Ramos (cell line): Measurements from ENCODE around the gene FDX1.

Experiments used
- in situ Hi-C: fragments of 300-500 bp; cut with MboI; formaldehyde crosslinking; loops from one replicate; pipeline ENCODE4 v1.14.3; 2022; ENCODE audit warnings: low sequenced_read_pairs; ENCODE audit not compliant: unreplicated experiment

The FDX1 gene

DNA sequence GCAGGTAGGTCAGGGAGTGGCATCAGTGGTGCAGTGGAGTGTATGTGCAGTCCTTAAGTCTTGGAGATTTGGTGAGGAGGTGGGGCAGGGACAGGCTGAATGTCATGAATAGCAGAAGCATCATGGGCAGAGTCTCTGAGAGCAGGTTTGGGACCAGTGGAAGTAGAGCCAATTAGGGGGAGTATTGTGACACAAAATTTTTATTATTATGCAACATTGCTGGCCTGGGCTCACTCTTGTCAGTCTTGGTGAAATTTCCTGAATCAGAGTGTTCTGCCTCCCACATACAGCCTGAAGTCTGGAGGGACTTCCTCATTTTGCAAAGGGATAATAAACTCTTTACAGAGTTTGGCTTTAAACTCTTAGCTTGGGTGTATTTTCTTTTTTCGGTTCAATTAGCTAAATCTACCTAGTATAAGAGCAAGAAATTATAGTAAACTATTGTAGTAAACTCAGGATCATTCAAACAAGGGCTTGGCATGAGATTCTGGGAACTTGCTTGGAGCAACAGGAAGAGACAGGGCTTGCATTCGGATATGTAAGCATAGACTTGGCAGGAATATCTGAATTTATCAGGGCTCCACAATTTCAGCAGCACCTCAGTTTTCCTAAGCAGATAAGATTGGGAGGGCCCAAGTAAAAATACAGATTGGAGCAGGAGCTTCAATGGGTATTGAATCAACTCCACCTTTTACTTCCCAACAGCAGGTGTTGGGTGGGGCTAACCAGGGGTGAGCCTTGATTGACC lies 67.7 kb downstream of the FDX1 start:
- in situ Hi-C loops: no loop called here

DNA sequence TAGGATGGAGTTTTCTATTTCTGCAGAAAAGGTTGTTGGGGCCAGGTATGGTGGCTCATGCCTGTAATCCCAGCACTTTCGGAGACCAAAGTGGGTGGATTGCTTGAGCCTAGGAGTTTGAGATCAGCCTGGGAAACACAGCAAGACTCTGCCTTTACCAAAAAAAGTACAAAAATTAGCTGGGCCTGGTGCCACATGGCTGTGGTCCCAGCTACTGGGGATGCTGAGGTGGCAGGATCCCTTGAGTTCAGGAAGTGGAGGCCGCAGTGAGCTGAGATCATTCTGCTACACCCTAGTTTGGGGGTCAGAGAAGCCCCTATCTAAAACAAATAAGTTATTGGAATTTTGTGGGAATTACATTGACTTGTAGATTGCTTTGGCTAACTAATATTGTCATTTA lies 71.7 kb downstream of the FDX1 start:
- in situ Hi-C loops: no loop called here

DNA sequence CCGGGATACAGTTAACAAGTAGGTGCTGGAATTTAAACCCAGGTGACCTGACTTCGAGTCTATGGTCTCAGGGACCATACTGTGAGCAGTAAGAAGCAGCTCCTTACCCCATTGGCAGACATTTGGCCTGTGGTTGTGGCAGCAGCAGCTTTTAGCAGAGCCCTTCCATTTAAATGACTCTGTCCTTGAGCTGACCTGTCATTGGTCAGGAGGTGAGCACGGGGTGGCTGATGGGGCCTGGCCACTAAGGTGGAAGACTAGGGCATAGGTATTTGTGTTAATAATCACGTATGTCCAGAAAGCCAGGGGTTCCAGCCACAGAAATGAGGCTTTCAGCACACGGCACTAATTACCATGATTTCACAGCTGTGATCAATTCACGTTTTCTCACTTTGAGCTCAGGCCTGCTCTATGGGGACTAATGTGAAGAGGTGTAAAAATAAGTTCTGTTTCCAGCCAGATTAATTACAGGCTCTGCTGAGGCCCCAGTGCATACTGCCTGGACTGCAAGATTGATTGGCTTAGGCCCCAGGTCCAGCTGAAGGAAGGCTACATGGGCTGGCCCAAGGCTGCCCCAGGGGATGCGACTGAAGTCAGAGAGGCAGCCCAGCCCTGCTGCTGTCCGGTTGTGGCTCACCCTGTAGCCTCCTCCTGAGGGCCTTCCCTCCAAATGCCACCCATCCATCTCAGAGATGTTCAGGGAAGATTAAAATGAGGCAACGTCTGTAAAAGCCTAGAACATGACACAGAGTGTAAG lies 76.0 kb downstream of the FDX1 start:
- in situ Hi-C loops: no loop called here

DNA sequence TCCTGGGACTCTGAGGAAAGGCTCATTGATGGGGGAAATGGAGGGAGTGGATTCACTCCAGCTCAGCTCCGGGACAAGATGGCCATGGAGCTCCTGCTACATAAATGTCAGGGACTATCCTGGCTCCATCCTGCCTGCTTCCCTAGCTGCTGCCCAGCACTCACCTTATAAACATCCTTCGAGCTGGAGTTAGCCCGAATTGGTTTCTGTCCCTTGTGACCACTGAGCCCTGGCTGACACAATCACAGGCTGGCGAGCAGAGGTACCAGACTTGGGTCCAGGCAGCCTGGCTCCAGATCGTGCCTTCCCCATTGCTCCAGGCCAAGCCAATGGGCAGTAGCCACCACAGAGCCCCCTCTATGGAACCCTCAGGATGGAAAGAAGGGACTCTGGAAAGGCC lies 77.6 kb downstream of the FDX1 start:
- in situ Hi-C loops: no loop called here

DNA sequence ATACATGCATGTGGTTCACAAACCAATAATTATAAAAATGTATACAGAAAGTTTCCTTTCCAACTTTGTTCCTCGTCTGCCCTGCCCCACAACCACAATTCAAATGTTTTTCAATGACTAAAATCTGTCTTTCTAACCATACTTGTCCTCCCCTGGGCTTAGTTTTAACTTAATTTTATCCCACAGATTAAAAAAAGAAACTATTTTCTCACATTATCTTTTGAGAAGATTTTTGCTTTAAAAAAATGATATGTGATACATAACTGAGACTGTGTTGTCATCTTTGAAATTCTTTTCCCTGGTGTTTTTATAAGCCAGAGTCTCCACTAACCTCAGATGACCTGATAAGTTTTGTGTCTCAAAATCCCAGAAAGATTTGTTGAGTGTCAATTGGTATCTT lies 79.0 kb downstream of the FDX1 start:
- in situ Hi-C loops: no loop called here

DNA sequence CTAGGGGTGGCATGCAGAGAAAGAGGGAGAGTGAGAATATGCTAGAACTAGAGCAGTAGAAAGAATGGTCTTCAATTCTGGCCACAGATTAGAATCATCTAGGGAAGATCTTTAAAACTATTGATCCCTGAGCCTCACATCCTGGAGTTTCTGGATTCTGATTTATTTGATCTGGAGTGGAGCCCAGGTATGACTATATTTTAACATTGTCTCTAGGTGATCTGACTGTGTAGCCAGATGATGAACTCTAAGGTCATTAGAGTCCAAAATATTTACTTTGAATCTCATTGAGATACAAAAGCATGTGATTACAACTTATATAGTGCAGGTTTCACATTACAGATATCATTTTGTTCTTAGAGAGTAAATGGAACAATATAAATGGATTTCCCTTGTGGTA lies 79.7 kb downstream of the FDX1 start:
- in situ Hi-C loops: no loop called here

DNA sequence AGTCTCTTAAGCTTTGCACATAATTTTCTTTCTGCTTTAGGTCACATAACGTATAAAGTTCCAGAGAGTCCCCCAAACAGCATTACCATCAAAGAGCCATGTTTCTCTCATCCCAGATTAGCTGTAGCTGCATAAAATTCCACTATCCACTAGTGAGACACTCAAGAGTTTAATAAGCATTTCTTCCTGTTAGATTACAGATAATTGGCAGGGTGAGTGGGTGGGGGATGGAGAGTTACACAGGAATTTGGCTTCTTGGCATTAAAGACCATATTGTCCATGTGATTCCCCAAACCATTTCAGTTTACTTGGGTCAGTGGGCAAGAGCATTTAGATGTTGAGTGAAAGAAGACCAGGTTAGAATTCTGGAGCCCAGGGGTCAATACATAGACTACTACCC lies 82.3 kb downstream of the FDX1 start:
- in situ Hi-C loops: no loop called here

DNA sequence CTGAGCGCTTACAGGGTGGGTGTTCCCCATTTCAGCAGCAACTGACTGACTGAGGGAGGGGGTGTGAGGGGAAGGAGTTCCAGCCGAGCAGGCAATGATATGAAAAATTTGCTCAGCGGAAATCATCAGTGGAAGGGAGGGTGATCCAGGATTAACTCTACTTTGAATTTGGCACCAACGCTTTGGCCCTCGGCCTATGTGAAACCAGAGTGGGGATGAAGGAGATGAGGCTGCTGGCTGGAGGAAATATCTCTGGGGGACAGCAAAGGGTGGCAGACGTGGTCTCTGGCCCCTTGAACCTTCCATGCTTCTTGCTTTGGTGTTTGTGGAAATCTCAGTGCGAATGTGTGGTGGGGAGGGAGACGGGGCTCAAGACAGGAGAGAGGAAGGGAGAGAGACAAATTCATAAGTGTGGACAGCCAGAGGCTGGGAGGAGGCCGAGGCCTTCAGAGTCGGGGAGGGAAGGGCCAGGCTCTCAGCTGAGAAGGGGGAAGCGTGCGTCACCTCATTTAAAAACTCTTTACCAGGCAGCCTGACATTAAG lies 83.6 kb downstream of the FDX1 start:
- in situ Hi-C loops: no loop called here

DNA sequence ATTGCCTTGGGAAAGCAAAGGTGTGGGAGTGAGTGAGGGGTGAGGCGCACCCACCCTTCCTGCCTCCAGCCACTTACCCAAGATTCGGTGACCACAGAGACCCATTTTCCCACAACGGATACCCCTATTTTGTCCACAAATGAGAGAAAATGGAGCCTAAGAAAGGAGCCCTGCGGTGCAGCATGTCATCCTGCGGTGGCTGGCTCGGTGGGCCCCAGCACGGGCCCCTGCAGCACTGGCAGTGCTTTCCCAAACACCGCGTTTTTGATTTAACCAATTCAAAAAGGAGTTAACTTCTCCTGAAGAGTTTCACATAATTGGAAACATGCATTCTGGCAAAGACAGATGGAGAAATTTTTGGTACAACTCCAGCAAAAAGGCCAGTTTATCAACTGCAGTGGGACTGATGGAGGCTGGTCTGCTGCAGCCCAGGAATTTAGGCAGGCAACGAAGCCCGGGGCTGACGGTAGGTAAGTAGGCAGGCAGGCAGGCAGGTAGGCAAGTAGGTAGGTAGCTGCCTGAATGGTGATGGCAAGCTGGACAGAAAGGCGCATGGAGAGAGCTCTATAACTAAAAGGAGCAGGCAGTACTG lies 84.2 kb downstream of the FDX1 start:
- in situ Hi-C loops: no loop called here
